BJ (cell line): Measurements from ENCODE around the gene AGAP9. TPM values are rescaled to one million over a fixed set of nuclear protein-coding genes. Genes with fewer than 3 reads are reported as not detected.
"Not testable (repeated sequence)": the region's sequence is repeated elsewhere in the genome, so short reads cannot be mapped to it uniquely, and the experiment has no call there.

Source experiments
- CTCF ChIA-PET: fragments of 350-600 bp; formaldehyde crosslinking; extraction: SDS; loops from one replicate; lab custom pipeline; 2021; ENCODE audit warnings: antibody characterized with exemption, inconsistent platforms; lab: Yijun Ruan, JAX
- POLR2A ChIA-PET: fragments of 300-600 bp; sonication (Branson Sonifier 250); formaldehyde crosslinking; extraction: SDS; loops from one replicate; lab custom pipeline; 2021; ENCODE audit warnings: antibody characterized with exemption; lab: Charles Lee
- DNase-seq: peaks from one replicate; pipeline ENCODE4 v3.0.0-alpha.2; 2011; ENCODE audit warnings: low read depth
- H3K27me3 ChIP-seq: 2 replicates; pipeline ENCODE4 v1.6.0; 2011; ENCODE audit warnings: low read length; ENCODE audit not compliant: control insufficient read depth, insufficient read depth
- H3K36me3 ChIP-seq: 2 replicates; pipeline ENCODE4 v1.5.1; 2011; ENCODE audit warnings: low read length; ENCODE audit not compliant: control insufficient read depth, insufficient read depth
- H3K4me3 ChIP-seq: 2 replicates; pipeline ENCODE4 v1.5.1; 2011; ENCODE audit warnings: low read depth, mild to moderate bottlenecking, control low read depth, low read length
- polyA plus RNA-seq: library from polyadenylated mRNA; depleted of rRNA; stranded (reverse); fragments of >200 nt; gene quantifications from 2 replicates; pipeline ENCODE4 v1.2.3, GENCODE V29; 2011

Gene AGAP9
- polyA plus RNA-seq, 1 experiment: 3.8 TPM

- H3K27me3 ChIP-seq, H3K36me3 ChIP-seq, POLR2A ChIA-PET, CTCF ChIA-PET, DNase-seq: not testable (repeated sequence)
- H3K4me3 ChIP-seq: peak overlapping the region; percentile 40
Measured at GRCh38 chr10:47553860-47554247, 30.4 kb upstream of the AGAP9 start.

- POLR2A ChIA-PET, H3K36me3 ChIP-seq, H3K27me3 ChIP-seq, CTCF ChIA-PET: not testable (repeated sequence)
- H3K4me3 ChIP-seq: peak overlapping the region; percentile 48
- DNase-seq: peak; percentile 18
Measured at GRCh38 chr10:47553214-47553859, 29.9 kb upstream of the AGAP9 start.

GRCh38 chr10:47552719-47553118 is 29.3 kb upstream of the AGAP9 start:
- CTCF ChIA-PET, DNase-seq, H3K27me3 ChIP-seq, H3K36me3 ChIP-seq, POLR2A ChIA-PET: not testable (repeated sequence)
- peak overlapping the region; percentile 48 for H3K4me3 ChIP-seq

- DNase-seq, POLR2A ChIA-PET, CTCF ChIA-PET, H3K36me3 ChIP-seq, H3K27me3 ChIP-seq, H3K4me3 ChIP-seq: not testable (repeated sequence)
Measured at GRCh38 chr10:47547286-47547685, 23.8 kb upstream of the AGAP9 start.

- H3K36me3 ChIP-seq, H3K4me3 ChIP-seq, DNase-seq, H3K27me3 ChIP-seq, POLR2A ChIA-PET, CTCF ChIA-PET: not testable (repeated sequence)
Measured at GRCh38 chr10:47536430-47536829, 13.0 kb upstream of the AGAP9 start.

- H3K27me3 ChIP-seq, DNase-seq, H3K4me3 ChIP-seq, CTCF ChIA-PET, POLR2A ChIA-PET, H3K36me3 ChIP-seq: not testable (repeated sequence)
Measured at GRCh38 chr10:47502313-47502712, 21.1 kb downstream of the AGAP9 start.

- H3K4me3 ChIP-seq, H3K36me3 ChIP-seq, POLR2A ChIA-PET, CTCF ChIA-PET, DNase-seq, H3K27me3 ChIP-seq: not testable (repeated sequence)
Measured at GRCh38 chr10:47494226-47494625, 29.2 kb downstream of the AGAP9 start.

GRCh38 chr10:47491600-47491999 is 31.8 kb downstream of the AGAP9 start, which contains the start of gene FAM25G:
FAM25G (minus strand) TSS chr10:47491700; CDS start chr10:47491674, 26 bp downstream.
- POLR2A ChIA-PET, H3K27me3 ChIP-seq: not testable (repeated sequence)

GRCh38 chr10:47489630-47490029 is 33.8 kb downstream of the AGAP9 start:
- CTCF ChIA-PET, DNase-seq, POLR2A ChIA-PET, H3K36me3 ChIP-seq, H3K4me3 ChIP-seq, H3K27me3 ChIP-seq: not testable (repeated sequence)

More at GRCh38 chr10:47491600-47491999, 31.8 kb downstream of the AGAP9 start, which contains the start of gene FAM25G:
- CTCF ChIA-PET, H3K36me3 ChIP-seq, DNase-seq, H3K4me3 ChIP-seq: not testable (repeated sequence)

- H3K4me3 ChIP-seq, CTCF ChIA-PET, H3K27me3 ChIP-seq, POLR2A ChIA-PET, H3K36me3 ChIP-seq: not testable (repeated sequence)
- DNase-seq: peak; percentile 6
Measured at GRCh38 chr10:47485943-47486342, 37.5 kb downstream of the AGAP9 start.

GRCh38 chr10:47484786-47485185 is 38.7 kb downstream of the AGAP9 start:
- DNase-seq, H3K4me3 ChIP-seq, H3K27me3 ChIP-seq, H3K36me3 ChIP-seq, CTCF ChIA-PET, POLR2A ChIA-PET: not testable (repeated sequence)

GRCh38 chr10:47483923-47484322 is 39.5 kb downstream of the AGAP9 start, which contains the start of gene ANXA8:
ANXA8 (minus strand) TSS chr10:47484115; CDS start chr10:47483933, 182 bp downstream.
- DNase-seq, CTCF ChIA-PET, H3K4me3 ChIP-seq, H3K36me3 ChIP-seq, H3K27me3 ChIP-seq, POLR2A ChIA-PET: not testable (repeated sequence)

- H3K27me3 ChIP-seq, H3K36me3 ChIP-seq, POLR2A ChIA-PET, H3K4me3 ChIP-seq, DNase-seq, CTCF ChIA-PET: not testable (repeated sequence)
Measured at GRCh38 chr10:47482367-47482766, 41.1 kb downstream of the AGAP9 start.
